C4-2B (cell line): ENCODE results near the gene TSPYL2.
A peak's percentile ranks its signal among the peaks of the same experiment; 100 is the strongest.

Source experiments
- H3K27ac ChIP-seq: fragments of 450-650 bp; 2 replicates; pipeline ENCODE4 v1.5.1; 2017
- ZFX ChIP-seq: fragments of 450-650 bp; IDR thresholded peaks from 2 replicates; pipeline ENCODE4 v1.6.1; 2017
- TF ChIP-seq, protein P1 (sequence below): fragments of 450-650 bp; conservative IDR thresholded peaks from 2 replicates; pipeline ENCODE4 v1.5.1; 2017; ENCODE audit warnings: mild to moderate bottlenecking

TSPYL2 gene

DNA sequence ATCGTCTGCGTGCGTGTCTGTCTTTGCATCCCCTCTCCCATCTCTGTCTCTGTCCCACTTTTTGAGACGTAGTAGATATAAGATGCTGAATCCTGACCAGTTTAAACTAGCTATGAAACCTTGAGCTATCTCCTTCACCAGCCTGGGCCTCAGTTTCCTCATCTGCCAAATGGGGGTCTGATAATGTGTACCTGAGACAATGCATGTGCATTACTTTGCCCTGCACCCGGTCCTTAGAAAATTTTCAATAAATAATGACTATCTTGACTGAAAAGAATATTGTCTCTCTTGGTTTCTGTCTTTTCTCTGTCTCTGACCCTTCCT, 12.4 kb downstream of the TSPYL2 start:
- H3K27ac ChIP-seq: peak overlapping the region; percentile 89
- TF ChIP-seq, protein P1, sequence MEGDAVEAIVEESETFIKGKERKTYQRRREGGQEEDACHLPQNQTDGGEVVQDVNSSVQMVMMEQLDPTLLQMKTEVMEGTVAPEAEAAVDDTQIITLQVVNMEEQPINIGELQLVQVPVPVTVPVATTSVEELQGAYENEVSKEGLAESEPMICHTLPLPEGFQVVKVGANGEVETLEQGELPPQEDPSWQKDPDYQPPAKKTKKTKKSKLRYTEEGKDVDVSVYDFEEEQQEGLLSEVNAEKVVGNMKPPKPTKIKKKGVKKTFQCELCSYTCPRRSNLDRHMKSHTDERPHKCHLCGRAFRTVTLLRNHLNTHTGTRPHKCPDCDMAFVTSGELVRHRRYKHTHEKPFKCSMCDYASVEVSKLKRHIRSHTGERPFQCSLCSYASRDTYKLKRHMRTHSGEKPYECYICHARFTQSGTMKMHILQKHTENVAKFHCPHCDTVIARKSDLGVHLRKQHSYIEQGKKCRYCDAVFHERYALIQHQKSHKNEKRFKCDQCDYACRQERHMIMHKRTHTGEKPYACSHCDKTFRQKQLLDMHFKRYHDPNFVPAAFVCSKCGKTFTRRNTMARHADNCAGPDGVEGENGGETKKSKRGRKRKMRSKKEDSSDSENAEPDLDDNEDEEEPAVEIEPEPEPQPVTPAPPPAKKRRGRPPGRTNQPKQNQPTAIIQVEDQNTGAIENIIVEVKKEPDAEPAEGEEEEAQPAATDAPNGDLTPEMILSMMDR: no peak
- TF ChIP-seq ZFX: no peak

DNA sequence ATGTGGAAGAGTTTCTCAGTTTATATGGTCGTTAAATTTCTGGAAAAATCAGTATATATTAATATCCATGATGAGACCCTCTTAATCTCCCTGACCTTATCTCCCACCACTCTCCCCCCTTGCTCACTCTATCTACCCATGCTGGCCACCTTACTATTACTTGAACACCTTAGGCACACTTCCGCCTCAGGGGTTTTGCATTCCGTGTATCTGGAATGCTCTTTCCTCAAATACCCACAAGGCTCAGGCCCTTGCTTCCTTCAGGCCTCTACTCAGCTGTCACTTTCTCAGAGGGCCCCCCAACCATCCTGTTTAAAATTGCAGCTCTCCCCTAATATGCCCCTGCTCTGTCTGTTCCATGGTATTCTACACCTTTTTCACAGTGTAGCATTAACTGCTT, 13.6 kb downstream of the TSPYL2 start:
- H3K27ac ChIP-seq: no peak overlapping the region
- TF ChIP-seq, protein P1: no peak
- TF ChIP-seq ZFX: no peak

DNA sequence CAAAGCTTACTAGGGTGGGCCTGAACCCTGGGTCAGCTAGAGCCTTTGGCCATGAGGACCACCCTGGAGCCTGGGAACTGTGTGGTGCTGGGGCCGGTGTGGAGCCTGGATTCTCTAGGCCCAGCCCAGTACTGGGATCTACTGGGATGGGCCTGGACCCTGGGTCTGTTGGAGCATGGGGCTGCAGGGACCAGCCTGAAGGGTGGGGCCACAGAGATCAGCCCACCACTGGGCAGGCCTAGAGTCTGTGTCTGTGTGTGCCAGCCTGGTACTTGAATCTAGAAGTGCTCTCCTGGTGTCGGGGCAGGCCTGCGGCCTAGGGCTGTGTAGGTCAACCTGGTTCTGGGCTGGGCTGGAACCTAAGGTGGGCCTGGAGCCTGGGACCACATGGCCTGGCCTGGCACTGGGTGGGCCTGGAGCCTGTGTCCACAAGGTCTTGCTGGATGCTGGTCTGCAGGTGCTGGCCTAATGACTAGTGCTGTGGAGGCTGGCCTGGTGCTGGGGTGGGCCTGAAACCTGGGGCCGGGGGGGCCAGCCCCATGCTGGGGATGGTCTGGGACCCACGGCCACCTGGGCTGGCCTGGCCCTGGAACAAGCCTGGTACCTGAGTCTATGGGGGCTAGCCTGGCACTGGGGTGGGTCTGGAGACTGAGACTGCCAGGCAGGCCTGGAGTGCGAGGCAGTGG, 32.8 kb downstream of the TSPYL2 start:
- no peak overlapping the region for H3K27ac ChIP-seq
- no peak for TF ChIP-seq ZFX
- TF ChIP-seq, protein P1: no peak

DNA sequence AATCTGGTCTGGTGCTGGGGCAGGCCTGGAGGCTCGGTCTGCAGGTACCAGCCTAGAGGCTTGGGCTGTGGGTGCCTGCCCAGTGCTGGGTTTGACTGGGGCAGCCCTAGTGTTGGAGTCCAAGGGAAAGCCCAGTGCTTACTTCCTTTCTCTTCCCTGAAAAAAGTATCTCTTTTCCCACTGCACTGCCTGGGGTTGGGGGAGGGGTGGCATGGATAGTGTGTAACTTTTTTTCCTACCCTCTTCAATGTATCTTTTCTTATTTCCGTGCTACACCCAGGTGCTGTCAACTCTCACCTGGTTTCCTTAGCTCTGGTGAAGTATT, 33.3 kb downstream of the TSPYL2 start:
- TF ChIP-seq, protein P1: no peak
- no peak for TF ChIP-seq ZFX
- no peak overlapping the region for H3K27ac ChIP-seq

DNA sequence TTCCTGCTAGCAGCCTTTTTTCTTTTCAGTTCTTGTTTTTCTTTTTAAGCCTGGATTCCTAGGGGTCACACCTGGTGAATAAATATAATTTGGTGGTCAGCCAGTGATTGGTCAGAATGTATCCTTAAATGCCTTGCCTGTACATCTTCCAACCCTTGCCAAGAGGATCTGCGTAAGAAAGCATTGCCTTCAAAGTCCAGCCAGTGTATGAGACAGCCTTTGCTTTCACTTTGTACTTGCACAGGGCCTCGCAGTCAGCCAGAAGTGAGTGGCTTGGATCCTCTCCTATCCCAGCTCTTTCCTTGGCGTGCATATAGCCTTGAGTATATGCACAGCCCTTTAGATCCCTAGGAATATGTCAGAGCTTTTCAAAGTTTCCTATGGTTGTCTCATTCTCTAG, 33.9 kb downstream of the TSPYL2 start:
- TF ChIP-seq ZFX: no peak
- TF ChIP-seq, protein P1: no peak
- H3K27ac ChIP-seq: no peak overlapping the region

DNA sequence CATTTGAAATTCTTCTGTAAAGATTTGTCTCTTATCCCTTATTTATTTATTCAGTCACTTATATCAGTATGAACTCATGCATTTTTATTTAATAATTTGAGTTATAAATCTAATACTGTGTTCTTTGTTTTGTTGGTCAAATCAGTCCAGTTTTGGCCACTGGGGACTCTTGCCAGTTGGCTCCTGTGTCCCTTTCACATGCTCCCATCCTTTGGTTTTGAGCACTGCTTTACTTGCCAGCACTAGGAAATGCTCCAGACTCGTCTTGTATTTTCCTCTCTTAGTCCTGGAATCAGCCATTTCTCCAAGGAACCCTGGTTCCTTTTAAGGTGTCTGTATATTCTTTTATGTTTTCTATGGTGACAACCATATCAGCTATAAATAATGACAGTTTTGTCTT, 39.8 kb downstream of the TSPYL2 start:
- H3K27ac ChIP-seq: no peak overlapping the region
- TF ChIP-seq, protein P1: no peak
- TF ChIP-seq ZFX: no peak

DNA sequence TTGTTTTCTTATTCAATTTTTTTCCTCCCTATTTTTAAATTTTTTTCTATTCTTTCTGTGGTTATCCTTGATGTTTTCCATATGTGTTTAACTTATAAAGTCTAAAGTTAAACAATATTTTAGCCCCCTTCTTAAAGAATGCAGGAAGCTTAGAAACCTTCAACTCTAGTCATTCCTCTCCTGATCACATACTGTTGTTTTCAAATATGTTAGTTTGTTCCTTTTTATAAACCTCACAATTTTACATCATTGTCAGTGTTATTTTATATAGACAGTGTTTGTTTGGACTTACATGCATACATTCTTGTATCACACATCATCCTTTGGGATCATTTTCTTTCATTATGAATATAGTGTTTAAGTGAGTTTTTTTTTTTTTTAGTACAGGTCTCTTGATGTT, 43.3 kb downstream of the TSPYL2 start:
- no peak overlapping the region for H3K27ac ChIP-seq
- no peak for TF ChIP-seq ZFX
- TF ChIP-seq, protein P1: no peak
